Measurements from ENCODE around the gene WTIP.

The WTIP gene

DNA sequence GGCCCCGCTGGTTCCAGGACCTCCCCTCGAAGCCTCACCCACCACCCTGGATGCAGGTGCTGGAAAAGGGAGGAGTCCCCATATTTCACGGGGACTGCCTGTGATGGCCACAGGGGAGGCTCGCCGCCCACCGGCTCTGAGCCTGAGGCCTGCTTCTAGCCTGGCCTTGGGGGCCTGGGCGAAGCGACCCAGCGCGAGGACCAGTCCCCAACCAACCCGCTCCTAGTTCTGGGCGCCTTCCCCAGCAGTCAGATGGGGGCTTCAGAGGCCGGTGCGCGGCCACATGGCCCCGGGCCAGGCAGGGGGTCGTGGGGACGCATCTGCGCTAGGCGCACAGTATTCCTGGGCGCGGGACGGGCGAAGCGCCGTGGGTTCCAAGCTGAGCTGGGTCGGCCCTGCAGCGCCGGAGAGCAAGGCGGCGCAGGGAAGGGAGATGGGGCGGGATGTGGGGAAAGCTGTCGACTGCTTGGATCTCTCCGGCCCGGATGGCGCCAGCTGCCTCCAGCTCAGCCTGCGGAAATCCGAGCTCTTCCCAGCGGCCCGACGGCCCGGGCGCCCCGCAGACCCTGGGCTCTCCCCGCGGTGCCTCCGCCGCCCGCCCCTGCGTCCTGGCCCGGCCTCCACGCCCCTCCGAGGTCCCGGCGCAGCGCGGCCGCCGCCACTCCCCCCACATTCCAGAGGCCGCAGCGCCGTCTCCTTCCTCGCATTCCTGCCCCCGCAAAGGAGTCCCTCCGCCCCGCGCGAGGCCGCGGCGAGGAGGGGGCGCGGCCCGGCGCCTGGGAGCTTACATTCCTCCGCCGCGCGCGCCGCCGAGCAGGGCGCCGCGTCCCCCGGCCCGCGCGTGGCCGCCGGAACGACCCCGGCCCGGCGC, at the start of gene WTIP:
Gene WTIP (plus strand): TSS at position 788 of the 871 bp plus-strand sequence. CDS start 217 bp downstream, outside the sequence.
- Histone ChIP-seq H3K4me1 (ENCODE audit: insufficient read depth, low read length, severe bottlenecking) (no peaks in the 10 kb centered on the region), H3K9ac (ENCODE audit: low read length) (no peak within 1 kb of the TSS), H3K36me3 (ENCODE audit: insufficient read depth, low read length) (no peaks in the 10 kb centered on the region), H3K4me3 (ENCODE audit: low read depth, low read length, poor library complexity, severe bottlenecking) (no peak within 1 kb of the TSS), H3K9me2 (ENCODE audit: low read depth, low read length) (no peaks in the 10 kb centered on the region), H3K27ac (ENCODE audit: low read depth, low read length, poor library complexity, severe bottlenecking) (no peak within 1 kb of the TSS), H3K27me3 (ENCODE audit: insufficient read depth, low read length) (no peaks in the 10 kb centered on the region), H2AFZ (ENCODE audit: low read length) (no peak within 1 kb of the TSS), H3F3A (ENCODE audit: insufficient read depth, low read length) (no peaks in the 10 kb centered on the region), H3K9me3 (ENCODE audit: low read length) (no peaks in the 10 kb centered on the region), H4K20me1 (ENCODE audit: insufficient read depth, low read length) (no peaks in the 10 kb centered on the region), H3K4me2 (ENCODE audit: low read length) (no peak within 1 kb of the TSS), H3K79me2 (ENCODE audit: insufficient read depth, low read length) (no peaks in the 10 kb centered on the region)
- TF ChIP-seq EZH2 (IDR thresholded peaks at IDR 0.05; ENCODE audit: borderline replicate concordance, low read length) (no peak), CTCF (IDR thresholded peaks at IDR 0.05; ENCODE audit: low read length) (no peak)

- H3K36me3 ChIP-seq (ENCODE audit: insufficient read depth, low read length) = peaks cover 67% of the 10 kb centered on the region
- no peak overlapping the region for H3K9ac ChIP-seq (ENCODE audit: low read length)
- TF ChIP-seq CTCF (IDR thresholded peaks at IDR 0.05; ENCODE audit: low read length) (no peak), EZH2 (IDR thresholded peaks at IDR 0.05; ENCODE audit: borderline replicate concordance, low read length) (no peak)
- no peak overlapping the region for H3K27ac ChIP-seq (ENCODE audit: low read depth, low read length, poor library complexity, severe bottlenecking)
- H3K4me1 ChIP-seq (ENCODE audit: insufficient read depth, low read length, severe bottlenecking) = peaks cover 26% of the 10 kb centered on the region
- H3K27me3 ChIP-seq (ENCODE audit: insufficient read depth, low read length) = no peaks in the 10 kb centered on the region
- H3K79me2 ChIP-seq (ENCODE audit: insufficient read depth, low read length) = peaks cover 71% of the 10 kb centered on the region
- H3F3A ChIP-seq (ENCODE audit: insufficient read depth, low read length) = no peaks in the 10 kb centered on the region
- H2AFZ ChIP-seq (ENCODE audit: low read length) = no peak overlapping the region
- no peaks in the 10 kb centered on the region for H4K20me1 ChIP-seq (ENCODE audit: insufficient read depth, low read length)
- H3K4me3 ChIP-seq (ENCODE audit: low read depth, low read length, poor library complexity, severe bottlenecking) = no peak overlapping the region
- H3K9me3 ChIP-seq (ENCODE audit: low read length) = no peaks in the 10 kb centered on the region
- H3K9me2 ChIP-seq (ENCODE audit: low read depth, low read length) = no peaks in the 10 kb centered on the region
- no peak overlapping the region for H3K4me2 ChIP-seq (ENCODE audit: low read length)
Measured at GRCh38 chr19:34432797-34433196, 48.8 kb upstream of the WTIP start.

GRCh38 chr19:34436716-34437115, 44.8 kb upstream of the WTIP start:
- Histone ChIP-seq H3K4me2 (ENCODE audit: low read length) (no peak overlapping the region), H3K4me3 (ENCODE audit: low read depth, low read length, poor library complexity, severe bottlenecking) (no peak overlapping the region), H3K9me2 (ENCODE audit: low read depth, low read length) (no peaks in the 10 kb centered on the region), H3K4me1 (ENCODE audit: insufficient read depth, low read length, severe bottlenecking) (peaks cover 1% of the 10 kb centered on the region), H3K9me3 (ENCODE audit: low read length) (no peaks in the 10 kb centered on the region), H3K27ac (ENCODE audit: low read depth, low read length, poor library complexity, severe bottlenecking) (no peak overlapping the region), H3K9ac (ENCODE audit: low read length) (no peak overlapping the region), H3K36me3 (ENCODE audit: insufficient read depth, low read length) (peaks cover 97% of the 10 kb centered on the region), H3K27me3 (ENCODE audit: insufficient read depth, low read length) (no peaks in the 10 kb centered on the region), H4K20me1 (ENCODE audit: insufficient read depth, low read length) (no peaks in the 10 kb centered on the region), H2AFZ (ENCODE audit: low read length) (no peak overlapping the region), H3F3A (ENCODE audit: insufficient read depth, low read length) (no peaks in the 10 kb centered on the region), H3K79me2 (ENCODE audit: insufficient read depth, low read length) (peaks cover 41% of the 10 kb centered on the region)
- TF ChIP-seq CTCF (IDR thresholded peaks at IDR 0.05; ENCODE audit: low read length) = no peak
- no peak for TF ChIP-seq EZH2 (IDR thresholded peaks at IDR 0.05; ENCODE audit: borderline replicate concordance, low read length)

Data from OCI-LY1 (cell line).